Parathyroid adenoma (tissue), 2 donors: ENCODE measurements around the gene CDAN1.
"Not testable (repeated sequence)": the region's sequence is repeated elsewhere in the genome, so short reads cannot be mapped to it uniquely, and the experiment has no call there.

Experiments used
- H2AFZ ChIP-seq: fragments of 300-600 bp; sonication (generic); one replicate; pipeline ENCODE4 v1.7.0; 2017; ENCODE audit warnings: antibody characterized with exemption, mild to moderate bottlenecking
- H3K27ac ChIP-seq: fragments of 300-600 bp; sonication (generic); one replicate; pipeline ENCODE4 v1.7.0; 2017
- H3K27me3 ChIP-seq: fragments of 300-600 bp; sonication (generic); one replicate; pipeline ENCODE4 v1.7.0; 2017; ENCODE audit warnings: low read length; ENCODE audit not compliant: control insufficient read depth, insufficient read depth
- H3K36me3 ChIP-seq: fragments of 300-600 bp; sonication (generic); one replicate; pipeline ENCODE4 v1.7.0; 2017; ENCODE audit warnings: low read length; ENCODE audit not compliant: control insufficient read depth, insufficient read depth
- H3K4me1 ChIP-seq: fragments of 300-600 bp; sonication (generic); one replicate; pipeline ENCODE4 v1.7.0; 2017; ENCODE audit warnings: control low read depth
- H3K4me2 ChIP-seq: fragments of 300-600 bp; sonication (generic); one replicate; pipeline ENCODE4 v1.7.0; 2017; ENCODE audit warnings: low read length
- H3K4me3 ChIP-seq: fragments of 300-600 bp; sonication (generic); one replicate; pipeline ENCODE4 v1.7.0; 2017; ENCODE audit warnings: low read depth, low read length
- H3K79me2 ChIP-seq: fragments of 300-600 bp; sonication (generic); one replicate; pipeline ENCODE4 v1.7.0; 2017; ENCODE audit warnings: control low read depth
- H3K9ac ChIP-seq: fragments of 300-600 bp; sonication (generic); one replicate; pipeline ENCODE4 v1.7.0; 2017; ENCODE audit warnings: mild to moderate bottlenecking
- H3K9me3 ChIP-seq: fragments of 300-600 bp; sonication (generic); one replicate; pipeline ENCODE4 v1.7.0; 2017; ENCODE audit warnings: low read length; ENCODE audit not compliant: control insufficient read depth
- CTCF ChIP-seq: fragments of 300-600 bp; sonication (generic); IDR thresholded peaks from one replicate; pipeline ENCODE4 v1.7.0; 2017; ENCODE audit warnings: antibody characterized with exemption, mild to moderate bottlenecking
- donor health status: primary hyperparathyroidism.

The CDAN1 gene

GRCh38 chr15:42681119-42681518 lies 55.8 kb downstream of the CDAN1 start:
- Histone ChIP-seq H3K79me2 (no peaks in the 10 kb centered on the region), H3K36me3 (no peaks in the 10 kb centered on the region), H3K4me2 (no peak overlapping the region), H3K9ac (no peak overlapping the region), H3K9me3 (no peaks in the 10 kb centered on the region), H3K27me3 (no peaks in the 10 kb centered on the region), H3K4me3 (no peak overlapping the region), H2AFZ (no peak overlapping the region), H3K27ac (no peak overlapping the region), H3K4me1 (no peaks in the 10 kb centered on the region)
- TF ChIP-seq CTCF: no peak

- H3K4me1 ChIP-seq, H3K9ac ChIP-seq, H3K9me3 ChIP-seq, H3K27ac ChIP-seq, H3K79me2 ChIP-seq, H3K27me3 ChIP-seq, H3K4me2 ChIP-seq, H3K4me3 ChIP-seq, H2AFZ ChIP-seq, H3K36me3 ChIP-seq: not testable (repeated sequence)
Measured at GRCh38 chr15:42680142-42680482, 56.8 kb downstream of the CDAN1 start.

GRCh38 chr15:42679285-42680141 lies 57.4 kb downstream of the CDAN1 start:
- H3K4me1 ChIP-seq: no peaks in the 10 kb centered on the region
- TF ChIP-seq CTCF: no peak

GRCh38 chr15:42675021-42675420 lies 61.9 kb downstream of the CDAN1 start:
- no peak for TF ChIP-seq CTCF

More at GRCh38 chr15:42679285-42680141, 57.4 kb downstream of the CDAN1 start:
- Histone ChIP-seq H3K79me2 (no peaks in the 10 kb centered on the region), H3K27me3 (no peaks in the 10 kb centered on the region), H3K9ac (no peak overlapping the region), H3K4me2 (no peak overlapping the region), H2AFZ (no peak overlapping the region), H3K4me3 (no peak overlapping the region), H3K27ac (no peak overlapping the region), H3K36me3 (no peaks in the 10 kb centered on the region), H3K9me3 (no peaks in the 10 kb centered on the region)

GRCh38 chr15:42674472-42674871 lies 62.5 kb downstream of the CDAN1 start:
- Histone ChIP-seq H3K4me1 (no peaks in the 10 kb centered on the region), H3K9ac (no peak overlapping the region), H3K4me2 (no peak overlapping the region), H3K79me2 (no peaks in the 10 kb centered on the region), H3K4me3 (no peak overlapping the region), H3K27me3 (no peaks in the 10 kb centered on the region), H3K9me3 (no peaks in the 10 kb centered on the region), H3K27ac (no peak overlapping the region), H2AFZ (no peak overlapping the region), H3K36me3 (no peaks in the 10 kb centered on the region)
- no peak for TF ChIP-seq CTCF

More at GRCh38 chr15:42675021-42675420, 61.9 kb downstream of the CDAN1 start:
- no peaks in the 10 kb centered on the region for H3K27me3 ChIP-seq
- no peaks in the 10 kb centered on the region for H3K9me3 ChIP-seq
- no peak overlapping the region for H3K4me2 ChIP-seq
- no peak overlapping the region for H3K4me3 ChIP-seq
- no peak overlapping the region for H3K27ac ChIP-seq
- H3K36me3 ChIP-seq: no peaks in the 10 kb centered on the region
- H3K79me2 ChIP-seq: no peaks in the 10 kb centered on the region
- H2AFZ ChIP-seq: no peak overlapping the region
- no peaks in the 10 kb centered on the region for H3K4me1 ChIP-seq
- no peak overlapping the region for H3K9ac ChIP-seq
